Activated CD8-positive, alpha-beta T cell treated with anti-CD3 and anti-CD28 coated beads for 36 hours (primary cell): Measurements from ENCODE around the gene WRAP73. TPM values are rescaled to one million over a fixed set of nuclear protein-coding genes. Genes with fewer than 3 reads are reported as not detected.

Source experiments
- ATAC-seq: fragments of 200-7000 bp; cut with Tn5 transposase; one replicate; pipeline ENCODE4 v1.10.0; 2021; ENCODE audit warnings: mild to moderate bottlenecking, moderate library complexity
- CTCF ChIA-PET: fragments of 350-600 bp; sonication (Branson Sonifier 250); formaldehyde crosslinking; loops from one replicate; lab custom pipeline; 2021; ENCODE audit warnings: antibody characterized with exemption; lab: Charles Lee
- POLR2A ChIA-PET: fragments of 350-600 bp; sonication (Branson Sonifier 250); formaldehyde crosslinking; loops from one replicate; lab custom pipeline; 2021; ENCODE audit warnings: antibody characterized with exemption; lab: Charles Lee
- DNase-seq: peaks from one replicate; pipeline ENCODE4 v3.0.0-alpha.2; 2020
- H3K27ac Mint-ChIP-seq: one replicate; pipeline ENCODE4 v1.8.0; 2021; ENCODE audit warnings: mild to moderate bottlenecking, mixed read lengths
- H3K27me3 Mint-ChIP-seq: one replicate; pipeline ENCODE4 v1.8.0; 2021; ENCODE audit warnings: mixed read lengths
- H3K36me3 Mint-ChIP-seq: one replicate; pipeline ENCODE4 v1.8.0; 2021; ENCODE audit warnings: low read depth, mixed read lengths
- H3K4me1 Mint-ChIP-seq: one replicate; pipeline ENCODE4 v1.8.0; 2021; ENCODE audit warnings: low read depth, mixed read lengths
- H3K4me3 Mint-ChIP-seq: one replicate; pipeline ENCODE4 v1.8.0; 2021; ENCODE audit warnings: mild to moderate bottlenecking, moderate library complexity, mixed read lengths
- H3K9me3 Mint-ChIP-seq: one replicate; pipeline ENCODE4 v1.8.0; 2021; ENCODE audit warnings: mixed read lengths
- intact Hi-C: fragments of 100-400 bp; cut with micrococcal nuclease; formaldehyde crosslinking; loops from one replicate; pipeline ENCODE4 v1.10.0; 2022
- total RNA-seq, 2 experiments: library from RNA; stranded (reverse); gene quantifications; one replicate each; pipeline ENCODE4 v1.2.3, GENCODE V29; 2021
- TF ChIP-seq, protein P1 (sequence below): fragments of 200-600 bp; IDR thresholded peaks from one replicate; pipeline ENCODE4 v1.8.0; 2022; ENCODE audit warnings: antibody characterized with exemption, mild to moderate bottlenecking

WRAP73 gene
- total RNA-seq, 2 experiments from 2014 or later, result 34.2 to 35.4 TPM

DNA sequence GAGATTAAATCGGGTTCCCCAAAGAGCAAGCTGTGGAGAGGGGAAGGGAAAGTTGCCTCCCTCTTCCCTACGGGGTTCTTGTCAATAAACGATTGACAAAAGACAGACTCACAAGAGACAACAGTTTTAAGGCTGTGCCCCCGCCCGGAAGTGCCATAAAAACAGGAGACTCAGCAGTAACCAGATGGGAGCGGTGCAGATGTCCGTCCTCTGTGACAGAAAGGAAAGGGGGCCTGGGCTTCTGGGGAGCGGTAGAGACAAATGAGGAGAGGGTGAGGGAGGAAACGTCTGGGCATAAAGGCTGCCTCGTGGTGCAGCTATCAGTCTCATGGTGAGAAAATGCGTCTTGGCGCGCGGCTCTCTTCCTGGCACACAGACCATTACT, 8.3 kb upstream of the WRAP73 start:
- ATAC-seq (no peak), DNase-seq (no peak)
- H3K4me1 Mint-ChIP-seq, result peaks cover 15% of the 10 kb centered on the region
- H3K27me3 Mint-ChIP-seq, result peaks cover 49% of the 10 kb centered on the region
- H3K27ac Mint-ChIP-seq, result no peak overlapping the region
- ChIA-PET CTCF (interaction anchor here (1.0 kb wide), 1 partner anchor 69 kb away, joined by 3 read pairs; no protein-coding TSS in a partner anchor), POLR2A (no interaction called here)
- H3K4me3 Mint-ChIP-seq, result no peak overlapping the region
- no peaks in the 10 kb centered on the region for H3K9me3 Mint-ChIP-seq
- TF ChIP-seq, protein P1, sequence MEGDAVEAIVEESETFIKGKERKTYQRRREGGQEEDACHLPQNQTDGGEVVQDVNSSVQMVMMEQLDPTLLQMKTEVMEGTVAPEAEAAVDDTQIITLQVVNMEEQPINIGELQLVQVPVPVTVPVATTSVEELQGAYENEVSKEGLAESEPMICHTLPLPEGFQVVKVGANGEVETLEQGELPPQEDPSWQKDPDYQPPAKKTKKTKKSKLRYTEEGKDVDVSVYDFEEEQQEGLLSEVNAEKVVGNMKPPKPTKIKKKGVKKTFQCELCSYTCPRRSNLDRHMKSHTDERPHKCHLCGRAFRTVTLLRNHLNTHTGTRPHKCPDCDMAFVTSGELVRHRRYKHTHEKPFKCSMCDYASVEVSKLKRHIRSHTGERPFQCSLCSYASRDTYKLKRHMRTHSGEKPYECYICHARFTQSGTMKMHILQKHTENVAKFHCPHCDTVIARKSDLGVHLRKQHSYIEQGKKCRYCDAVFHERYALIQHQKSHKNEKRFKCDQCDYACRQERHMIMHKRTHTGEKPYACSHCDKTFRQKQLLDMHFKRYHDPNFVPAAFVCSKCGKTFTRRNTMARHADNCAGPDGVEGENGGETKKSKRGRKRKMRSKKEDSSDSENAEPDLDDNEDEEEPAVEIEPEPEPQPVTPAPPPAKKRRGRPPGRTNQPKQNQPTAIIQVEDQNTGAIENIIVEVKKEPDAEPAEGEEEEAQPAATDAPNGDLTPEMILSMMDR, result no peak
- intact Hi-C loops, result no loop called here
- no peaks in the 10 kb centered on the region for H3K36me3 Mint-ChIP-seq

DNA sequence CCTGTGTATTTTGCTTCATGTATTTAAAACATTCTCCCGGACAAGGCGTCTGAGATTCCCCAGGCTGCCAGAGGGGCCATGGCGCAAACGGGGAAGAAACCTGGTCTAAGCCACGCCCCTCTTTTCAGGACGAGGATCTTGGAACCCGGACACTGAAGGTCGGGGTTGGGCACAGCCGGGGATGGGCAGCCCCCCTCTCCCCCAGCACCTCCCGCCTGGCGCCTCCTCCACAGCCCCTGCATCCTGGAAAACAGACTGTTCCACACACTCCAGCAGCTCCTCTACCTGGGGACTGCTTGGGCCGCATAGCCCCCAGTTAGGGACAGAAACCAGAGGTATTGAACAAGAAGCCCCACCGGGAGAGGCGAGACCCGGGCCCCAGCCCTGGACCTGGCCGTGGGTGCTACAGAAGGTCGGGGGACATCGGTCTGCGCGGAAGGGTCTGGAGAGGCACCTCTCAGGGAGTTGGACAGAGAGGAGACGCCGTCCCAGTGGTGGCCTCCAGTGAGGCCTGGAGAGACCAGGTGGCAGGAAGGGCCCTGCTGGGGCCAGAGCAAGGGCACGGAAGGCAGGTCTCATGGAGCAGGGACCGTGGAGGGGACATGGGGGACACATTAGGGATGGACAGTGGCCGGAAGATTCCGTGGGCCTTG, 7.8 kb upstream of the WRAP73 start:
- H3K27me3 Mint-ChIP-seq, result peaks cover 46% of the 10 kb centered on the region
- no peak for DNase-seq
- H3K4me1 Mint-ChIP-seq, result peaks cover 15% of the 10 kb centered on the region
- no peak overlapping the region for H3K4me3 Mint-ChIP-seq
- H3K9me3 Mint-ChIP-seq, result no peaks in the 10 kb centered on the region
- no peaks in the 10 kb centered on the region for H3K36me3 Mint-ChIP-seq
- ChIA-PET CTCF (no interaction called here), POLR2A (no interaction called here)
- intact Hi-C loops, result no loop called here
- TF ChIP-seq, protein P1, result no peak
- no peak for ATAC-seq
- no peak overlapping the region for H3K27ac Mint-ChIP-seq

DNA sequence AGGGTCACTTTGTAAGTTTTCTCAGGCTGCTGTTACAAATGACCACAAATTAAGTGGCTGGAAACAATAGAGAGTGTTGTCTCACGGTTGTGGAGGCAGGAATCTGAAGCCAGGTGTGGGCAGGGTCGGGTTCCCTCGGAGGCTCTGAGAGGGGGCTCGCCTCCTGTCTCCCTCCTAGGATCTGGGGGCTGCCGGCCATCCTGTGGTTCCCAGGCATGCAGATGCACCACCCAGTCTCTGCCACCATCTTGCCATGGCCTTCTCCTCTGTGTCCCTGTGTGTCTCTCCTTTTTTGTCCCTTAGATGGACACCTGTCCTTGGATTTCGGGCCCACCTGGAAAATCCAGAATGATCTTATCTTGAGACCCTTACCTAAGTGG, 7.2 kb upstream of the WRAP73 start:
- ATAC-seq, result no peak
- POLR2A ChIA-PET, result no interaction called here
- H3K4me1 Mint-ChIP-seq, result peaks cover 15% of the 10 kb centered on the region
- CTCF ChIA-PET, result no interaction called here
- H3K27me3 Mint-ChIP-seq, result peaks cover 43% of the 10 kb centered on the region
- H3K27ac Mint-ChIP-seq, result no peak overlapping the region
- TF ChIP-seq, protein P1, result no peak
- DNase-seq, result no peak
- H3K9me3 Mint-ChIP-seq, result no peaks in the 10 kb centered on the region
- intact Hi-C loops, result no loop called here
- H3K4me3 Mint-ChIP-seq, result no peak overlapping the region
- no peaks in the 10 kb centered on the region for H3K36me3 Mint-ChIP-seq

DNA sequence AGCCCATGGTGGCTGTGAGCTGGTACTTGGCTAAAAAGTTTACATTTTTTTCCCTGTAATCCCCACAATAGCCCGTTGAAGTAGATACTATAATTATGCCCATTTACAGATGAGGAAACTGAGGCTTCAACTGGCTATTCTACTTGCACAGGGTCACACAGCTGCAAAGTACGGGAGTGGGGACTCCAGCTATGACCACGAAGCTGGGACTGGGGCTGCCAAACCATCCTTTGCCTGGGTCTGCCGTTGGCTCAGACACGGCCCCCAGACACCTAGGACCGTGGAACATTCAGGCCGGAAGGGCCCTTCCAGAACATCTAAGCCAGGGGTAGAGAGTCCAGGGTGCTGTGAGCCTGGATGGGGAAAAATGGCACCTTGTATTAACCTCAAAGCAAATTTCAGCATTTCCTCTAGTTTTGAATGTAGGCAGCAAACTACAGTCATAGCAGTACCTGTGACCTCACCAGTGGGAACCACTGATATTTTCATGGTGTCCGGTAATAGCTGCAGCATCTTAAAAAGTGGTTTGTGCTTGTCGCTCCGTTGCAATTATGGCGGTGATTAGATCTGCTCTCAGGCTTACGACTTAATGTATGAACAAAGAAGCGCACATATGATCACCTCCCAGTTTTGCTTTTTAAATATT, 6.7 kb upstream of the WRAP73 start:
- no peak overlapping the region for H3K27ac Mint-ChIP-seq
- intact Hi-C loops, result no loop called here
- peaks cover 15% of the 10 kb centered on the region for H3K4me1 Mint-ChIP-seq
- ChIA-PET POLR2A (interaction anchor here (1.2 kb wide), 1 partner anchor 10 kb away, joined by 5 read pairs; no protein-coding TSS in a partner anchor), CTCF (no interaction called here)
- peak; percentile 60 for DNase-seq
- H3K36me3 Mint-ChIP-seq, result no peaks in the 10 kb centered on the region
- H3K27me3 Mint-ChIP-seq, result peaks cover 42% of the 10 kb centered on the region
- no peak overlapping the region for H3K4me3 Mint-ChIP-seq
- TF ChIP-seq, protein P1, result no peak
- no peaks in the 10 kb centered on the region for H3K9me3 Mint-ChIP-seq
- no peak for ATAC-seq
